ENCODE measurements around the gene ADGRV1. TPM values are rescaled to one million over a fixed set of nuclear protein-coding genes. Genes with fewer than 3 reads are reported as not detected.

The ADGRV1 gene
- total RNA-seq, 4 donors from 2014 or later: 0.08 to 0.87 (median 0.41) TPM

GRCh38 chr5:91058155-91058554, 499.6 kb downstream of the ADGRV1 start:
- ATAC-seq: no peak
- H3K27ac ChIP-seq: no peak overlapping the region
- TF ChIP-seq POLR2AphosphoS5 (IDR thresholded peaks at IDR 0.05) (no peak), CTCF (IDR thresholded peaks at IDR 0.05) (no peak), POLR2A (IDR thresholded peaks at IDR 0.05) (no peak), EP300 (IDR thresholded peaks at IDR 0.05) (no peak)

DNA sequence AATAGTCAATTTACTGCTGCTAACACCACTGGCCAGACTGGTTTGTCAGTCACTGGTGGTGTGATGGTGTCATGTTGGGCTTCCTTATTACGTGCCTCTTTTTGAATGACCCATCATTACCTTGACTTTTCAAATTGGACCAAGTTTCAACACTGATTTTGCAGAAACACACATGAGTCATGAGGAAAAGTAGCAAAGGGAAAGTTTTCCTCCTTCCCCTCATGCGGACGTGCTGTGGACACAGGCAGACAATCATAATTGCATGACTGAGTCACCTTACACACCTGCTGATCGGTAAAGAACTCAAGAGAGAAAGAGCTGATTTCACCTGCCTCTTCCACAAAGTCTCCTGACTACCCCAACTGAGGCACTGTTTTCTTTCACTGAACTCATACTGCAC, 500.0 kb downstream of the ADGRV1 start:
- no peak overlapping the region for H3K4me3 ChIP-seq
- H3K9me3 ChIP-seq: no peaks in the 10 kb centered on the region
- peaks cover 0 to 14% (median 0%) of the 10 kb centered on the region in 3 donors for H3K4me1 ChIP-seq
- H3K27me3 ChIP-seq: no peaks in the 10 kb centered on the region
- no peak overlapping the region for H3K27ac ChIP-seq
- TF ChIP-seq CTCF (IDR thresholded peaks at IDR 0.05) (no peak), POLR2AphosphoS5 (IDR thresholded peaks at IDR 0.05) (no peak), POLR2A (IDR thresholded peaks at IDR 0.05) (no peak), EP300 (IDR thresholded peaks at IDR 0.05) (no peak)
- 85 to 94% methylated on average over 4 of the region's 4 CpGs for WGBS, 2 donors (ENCODE audit: low coverage in 1 of 2)
- H3K36me3 ChIP-seq: no peaks in the 10 kb centered on the region
- no peak for ATAC-seq

More at GRCh38 chr5:91058155-91058554, 499.6 kb downstream of the ADGRV1 start:
- H3K9me3 ChIP-seq: no peaks in the 10 kb centered on the region
- 27% methylated on average over 1 of the region's 1 CpG; no CpG with 5 or more reads in 1 of the 2 donors for WGBS, 2 donors (ENCODE audit: low coverage in 1 of 2)
- H3K36me3 ChIP-seq: no peaks in the 10 kb centered on the region
- H3K4me3 ChIP-seq: no peak overlapping the region
- H3K4me1 ChIP-seq: peaks cover 0 to 10% (median 2%) of the 10 kb centered on the region in 3 donors
- H3K27me3 ChIP-seq: no peaks in the 10 kb centered on the region

DNA sequence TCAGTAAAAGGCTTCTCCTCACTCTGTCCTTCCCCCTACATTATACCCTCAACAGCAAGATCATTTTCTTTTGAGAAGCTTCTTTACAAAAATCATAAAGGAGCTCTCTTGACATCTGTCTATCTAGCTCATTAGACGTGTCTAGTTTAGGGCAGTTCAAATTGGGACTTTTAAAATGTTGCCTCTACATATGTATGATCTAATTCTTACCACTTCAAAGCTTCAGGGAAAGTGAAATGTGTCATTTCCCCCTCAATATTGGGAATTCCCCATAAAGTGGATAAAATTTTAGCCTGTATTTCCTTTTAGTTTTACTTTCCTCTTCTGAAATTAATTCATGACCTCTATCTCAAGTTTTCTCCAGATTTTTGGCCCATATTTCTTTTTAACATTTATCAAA, 500.8 kb downstream of the ADGRV1 start:
- WGBS, 2 donors (ENCODE audit: low coverage in 1 of 2): 60% methylated on average over 1 of the region's 1 CpG; no CpG with 5 or more reads in 1 of the 2 donors
- no peaks in the 10 kb centered on the region for H3K36me3 ChIP-seq

DNA sequence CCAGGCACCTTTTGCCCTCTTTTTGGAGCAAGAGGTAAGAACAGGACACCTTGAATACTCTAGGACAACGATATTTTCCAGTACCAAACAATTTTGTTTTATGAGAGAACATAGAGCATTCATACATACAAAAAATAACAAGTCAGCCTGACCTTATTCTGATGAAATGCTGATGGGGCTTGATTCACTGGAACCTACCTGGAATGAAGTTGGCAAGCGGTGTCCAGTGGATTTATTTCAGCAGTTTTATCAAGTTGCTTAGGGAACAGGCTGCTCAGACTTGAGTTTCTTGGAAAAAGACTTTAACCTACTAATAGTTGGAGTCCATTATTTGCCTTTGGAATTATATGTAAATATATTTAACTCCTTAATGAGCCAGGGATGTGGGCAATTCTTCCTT, 502.5 kb downstream of the ADGRV1 start:
- H3K36me3 ChIP-seq: no peaks in the 10 kb centered on the region
- no peak overlapping the region for H3K27ac ChIP-seq
- ATAC-seq: no peak
- H3K9me3 ChIP-seq: no peaks in the 10 kb centered on the region
- TF ChIP-seq EP300 (IDR thresholded peaks at IDR 0.05): no peak
- no peak for TF ChIP-seq POLR2AphosphoS5 (IDR thresholded peaks at IDR 0.05)
- no peak for TF ChIP-seq POLR2A (IDR thresholded peaks at IDR 0.05)
- no peak for TF ChIP-seq CTCF (IDR thresholded peaks at IDR 0.05)
- 66 to 87% methylated on average over 2 of the region's 2 CpGs for WGBS, 2 donors (ENCODE audit: low coverage in 1 of 2)
- no peaks in the 10 kb centered on the region for H3K27me3 ChIP-seq
- H3K4me1 ChIP-seq: peaks cover 0 to 25% (median 0%) of the 10 kb centered on the region in 3 donors
- H3K4me3 ChIP-seq: no peak overlapping the region

More for the DNA sequence above, 500.8 kb downstream of the ADGRV1 start:
- Histone ChIP-seq H3K9me3 (no peaks in the 10 kb centered on the region), H3K4me3 (no peak overlapping the region), H3K27me3 (no peaks in the 10 kb centered on the region), H3K4me1 (peaks cover 0 to 17% (median 0%) of the 10 kb centered on the region in 3 donors), H3K27ac (no peak overlapping the region)
- no peak for ATAC-seq
- TF ChIP-seq POLR2A (IDR thresholded peaks at IDR 0.05) (no peak), EP300 (IDR thresholded peaks at IDR 0.05) (no peak), POLR2AphosphoS5 (IDR thresholded peaks at IDR 0.05) (no peak), CTCF (IDR thresholded peaks at IDR 0.05) (no peak)

GRCh38 chr5:91061946-91062562, 503.5 kb downstream of the ADGRV1 start:
- H3K4me1 ChIP-seq: peaks cover 0 to 25% (median 0%) of the 10 kb centered on the region in 3 donors
- H3K27me3 ChIP-seq: no peaks in the 10 kb centered on the region
- WGBS, 2 donors (ENCODE audit: low coverage in 1 of 2): 86 to 100% methylated on average over 1 of the region's 2 CpGs
- TF ChIP-seq POLR2A (IDR thresholded peaks at IDR 0.05) (no peak), CTCF (IDR thresholded peaks at IDR 0.05) (no peak), EP300 (IDR thresholded peaks at IDR 0.05) (no peak), POLR2AphosphoS5 (IDR thresholded peaks at IDR 0.05) (no peak)
- H3K9me3 ChIP-seq: no peaks in the 10 kb centered on the region
- H3K27ac ChIP-seq: no peak overlapping the region
- no peak for ATAC-seq
- H3K4me3 ChIP-seq: no peak overlapping the region
- H3K36me3 ChIP-seq: no peaks in the 10 kb centered on the region
